Hepatocyte (in vitro differentiated cells): ENCODE measurements around the gene SP110. TPM values are rescaled to one million over a fixed set of nuclear protein-coding genes. Genes with fewer than 3 reads are reported as not detected.

ENCODE experiments used
- DNase-seq: peaks from one replicate; pipeline ENCODE4 v3.0.0-alpha.2; 2016; ENCODE audit warnings: low spot score
- H2AFZ ChIP-seq: fragments of 200-600 bp; sonication (generic); 2 replicates; pipeline ENCODE4 v1.6.0; 2016; ENCODE audit warnings: antibody characterized with exemption, mild to moderate bottlenecking
- H3K27ac ChIP-seq: fragments of 200-600 bp; sonication (generic); 2 replicates; pipeline ENCODE4 v1.5.1; 2016; ENCODE audit warnings: mild to moderate bottlenecking
- H3K27me3 ChIP-seq: fragments of 200-600 bp; sonication (generic); 2 replicates; pipeline ENCODE4 v1.6.1; 2016
- H3K36me3 ChIP-seq: fragments of 200-600 bp; sonication (generic); replicated peaks from 2 replicates; pipeline ENCODE4 v1.5.1; 2016; ENCODE audit warnings: low read depth; ENCODE audit not compliant: insufficient read depth
- H3K4me1 ChIP-seq: fragments of 200-600 bp; sonication (generic); 2 replicates; pipeline ENCODE4 v1.5.1; 2016; ENCODE audit warnings: mild to moderate bottlenecking, moderate library complexity; ENCODE audit not compliant: insufficient read depth
- H3K4me2 ChIP-seq: fragments of 200-600 bp; sonication (generic); 2 replicates; pipeline ENCODE4 v1.6.0; 2016
- H3K4me3 ChIP-seq: fragments of 200-600 bp; sonication (generic); 2 replicates; pipeline ENCODE4 v1.5.1; 2016; ENCODE audit warnings: mild to moderate bottlenecking
- H3K79me2 ChIP-seq: fragments of 200-600 bp; sonication (generic); 2 replicates; pipeline ENCODE4 v1.6.0; 2017; ENCODE audit warnings: mild to moderate bottlenecking
- H3K9me2 ChIP-seq: fragments of 200-600 bp; sonication (generic); replicated peaks from 2 replicates; pipeline ENCODE4 v1.6.0; 2017; ENCODE audit warnings: mild to moderate bottlenecking; ENCODE audit not compliant: insufficient read depth
- H3K9me3 ChIP-seq: fragments of 200-600 bp; sonication (generic); 2 replicates; pipeline ENCODE4 v1.5.1; 2016; ENCODE audit warnings: low read depth, mild to moderate bottlenecking
- H4K20me1 ChIP-seq: fragments of 200-600 bp; sonication (generic); 2 replicates; pipeline ENCODE4 v1.6.0; 2016; ENCODE audit warnings: mild to moderate bottlenecking; ENCODE audit not compliant: insufficient read depth, poor library complexity, severe bottlenecking
- EZH2 ChIP-seq: fragments of 200-600 bp; sonication (generic); IDR thresholded peaks from 2 replicates; pipeline ENCODE4 v1.6.1; 2016; ENCODE audit warnings: antibody characterized with exemption, mild to moderate bottlenecking, borderline replicate concordance
- EZH2phosphoT487 ChIP-seq: fragments of 200-600 bp; sonication (generic); IDR thresholded peaks from one replicate; pipeline ENCODE4 v1.6.1; 2018; ENCODE audit warnings: antibody characterized with exemption, mild to moderate bottlenecking, low read depth, moderate library complexity; ENCODE audit not compliant: unreplicated experiment, severe bottlenecking
- WGBS: methylation state at CpG from one replicate; pipeline ENCODE4 v1.1.6; 2016; ENCODE audit warnings: low lambda C conversion rate; ENCODE audit errors: missing lambda C conversion rate; 5-methylcytosine and 5-hydroxymethylcytosine counted together
- polyA plus RNA-seq: library from polyadenylated mRNA; unstranded; fragments of >200 nt; fragmentation: Nextera tagmentation; extraction: Ambion mirVana; gene quantifications from 2 replicates; pipeline ENCODE4 v1.2.1, GENCODE V29; 2016
- total RNA-seq: library from RNA; depleted of rRNA; stranded (reverse); fragments of >200 nt; gene quantifications from 2 replicates; pipeline ENCODE4 v1.2.3, GENCODE V29; 2014
- TF ChIP-seq, protein P1 (sequence below): fragments of 200-600 bp; sonication (generic); IDR thresholded peaks from 2 replicates; pipeline ENCODE4 v1.5.1; 2016; ENCODE audit warnings: antibody characterized with exemption, mild to moderate bottlenecking; ENCODE audit not compliant: poor library complexity

Gene SP110
- total and polyA plus RNA-seq, 2 experiments from 2014 or later = 10.9 to 15.9 TPM

DNA sequence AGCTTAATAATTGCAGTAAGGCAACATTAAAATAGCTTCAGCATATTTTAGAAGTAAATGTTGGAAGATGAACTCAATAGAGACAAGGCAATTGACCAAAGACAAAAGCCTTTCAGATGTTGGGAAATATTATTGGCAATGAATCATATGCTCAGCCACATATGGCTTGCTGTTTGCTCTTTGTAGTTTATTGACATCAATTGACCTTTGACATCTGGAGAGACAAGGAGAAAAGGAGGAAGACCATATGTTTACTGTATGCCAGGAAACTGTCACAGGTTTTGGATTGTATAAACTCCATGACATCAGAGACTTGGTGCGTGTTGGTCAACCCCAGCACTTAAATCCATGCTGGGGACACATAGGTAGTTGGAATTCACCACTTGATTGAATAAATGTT lies 90.4 kb downstream of the SP110 start:
- no peaks in the 10 kb centered on the region for H3K27me3 ChIP-seq
- H3K4me1 ChIP-seq = no peaks in the 10 kb centered on the region
- no peak overlapping the region for H3K27ac ChIP-seq
- H4K20me1 ChIP-seq = no peaks in the 10 kb centered on the region
- H3K79me2 ChIP-seq = no peaks in the 10 kb centered on the region
- 82% methylated on average over 1 of the region's 1 CpG for WGBS
- H3K36me3 ChIP-seq = no peaks in the 10 kb centered on the region
- no peak overlapping the region for H3K4me3 ChIP-seq
- TF ChIP-seq, protein P1, sequence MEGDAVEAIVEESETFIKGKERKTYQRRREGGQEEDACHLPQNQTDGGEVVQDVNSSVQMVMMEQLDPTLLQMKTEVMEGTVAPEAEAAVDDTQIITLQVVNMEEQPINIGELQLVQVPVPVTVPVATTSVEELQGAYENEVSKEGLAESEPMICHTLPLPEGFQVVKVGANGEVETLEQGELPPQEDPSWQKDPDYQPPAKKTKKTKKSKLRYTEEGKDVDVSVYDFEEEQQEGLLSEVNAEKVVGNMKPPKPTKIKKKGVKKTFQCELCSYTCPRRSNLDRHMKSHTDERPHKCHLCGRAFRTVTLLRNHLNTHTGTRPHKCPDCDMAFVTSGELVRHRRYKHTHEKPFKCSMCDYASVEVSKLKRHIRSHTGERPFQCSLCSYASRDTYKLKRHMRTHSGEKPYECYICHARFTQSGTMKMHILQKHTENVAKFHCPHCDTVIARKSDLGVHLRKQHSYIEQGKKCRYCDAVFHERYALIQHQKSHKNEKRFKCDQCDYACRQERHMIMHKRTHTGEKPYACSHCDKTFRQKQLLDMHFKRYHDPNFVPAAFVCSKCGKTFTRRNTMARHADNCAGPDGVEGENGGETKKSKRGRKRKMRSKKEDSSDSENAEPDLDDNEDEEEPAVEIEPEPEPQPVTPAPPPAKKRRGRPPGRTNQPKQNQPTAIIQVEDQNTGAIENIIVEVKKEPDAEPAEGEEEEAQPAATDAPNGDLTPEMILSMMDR = no peak
- TF ChIP-seq EZH2phosphoT487 (no peak), EZH2 (no peak)
- H2AFZ ChIP-seq = no peak overlapping the region
- no peaks in the 10 kb centered on the region for H3K9me2 ChIP-seq
- DNase-seq = no peak
- H3K4me2 ChIP-seq = no peak overlapping the region
- H3K9me3 ChIP-seq = no peaks in the 10 kb centered on the region

DNA sequence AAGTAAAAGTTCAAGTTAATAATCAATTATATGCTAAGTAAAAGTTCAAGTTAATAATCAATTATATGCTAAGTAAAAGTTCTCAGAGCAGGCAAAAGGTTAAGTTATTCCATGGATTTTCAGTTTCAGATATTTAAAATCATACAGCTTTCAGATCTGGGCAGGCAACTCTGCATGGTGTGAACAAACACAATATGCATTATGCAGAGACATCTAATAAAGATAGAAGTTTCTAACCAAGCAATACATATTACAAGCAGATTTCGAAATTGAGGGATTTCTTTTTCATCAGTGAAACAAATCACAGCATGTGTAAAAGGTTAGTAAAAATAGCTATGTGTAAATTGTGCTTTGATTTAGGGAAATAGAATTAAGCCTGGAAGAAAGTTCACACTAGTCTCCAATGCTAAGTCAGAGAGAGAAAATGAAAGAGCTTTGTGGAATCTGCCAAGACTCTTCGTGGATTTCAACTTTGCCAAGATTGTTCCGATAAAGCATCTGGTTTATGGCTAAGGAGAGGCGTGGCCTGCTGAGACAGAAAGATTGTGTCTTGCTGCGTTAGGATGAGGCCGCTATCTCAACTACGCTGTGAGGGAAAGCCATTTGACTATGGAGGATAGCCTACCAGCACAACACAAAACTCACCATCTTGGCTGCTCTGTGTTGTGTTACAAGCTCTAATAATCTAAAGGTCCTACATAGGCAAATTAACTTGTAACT lies 91.0 kb downstream of the SP110 start:
- no peak for DNase-seq
- Histone ChIP-seq H3K4me2 (no peak overlapping the region), H3K4me1 (no peaks in the 10 kb centered on the region), H3K4me3 (no peak overlapping the region), H3K9me3 (no peaks in the 10 kb centered on the region), H4K20me1 (no peaks in the 10 kb centered on the region), H3K27ac (no peak overlapping the region), H3K9me2 (no peaks in the 10 kb centered on the region), H3K27me3 (no peaks in the 10 kb centered on the region), H3K79me2 (no peaks in the 10 kb centered on the region), H2AFZ (no peak overlapping the region), H3K36me3 (no peaks in the 10 kb centered on the region)
- TF ChIP-seq EZH2 (no peak), EZH2phosphoT487 (no peak)
- TF ChIP-seq, protein P1 = no peak
- WGBS = 72% methylated on average over 7 of the region's 7 CpGs

DNA sequence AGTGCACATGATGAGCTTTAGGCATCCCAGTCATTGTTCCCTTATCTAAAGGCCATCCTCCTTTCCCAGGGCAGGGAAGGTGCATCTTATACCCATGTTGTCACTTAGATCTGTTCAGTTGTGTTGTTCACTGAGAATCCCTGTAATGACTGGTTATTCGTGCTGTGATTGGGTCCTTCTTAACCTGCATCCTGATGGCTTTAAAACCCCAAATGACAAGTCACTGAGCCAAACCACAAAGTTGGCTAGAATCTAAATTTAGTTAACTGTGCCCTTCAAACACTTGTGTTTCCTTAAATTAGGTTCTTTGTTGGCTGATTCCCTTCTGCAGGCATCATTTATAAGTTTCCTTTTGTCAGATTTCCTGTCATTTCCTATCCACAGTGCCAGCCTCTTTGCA lies 92.6 kb downstream of the SP110 start:
- Histone ChIP-seq H3K4me2 (no peak overlapping the region), H3K27me3 (no peaks in the 10 kb centered on the region), H3K36me3 (no peaks in the 10 kb centered on the region), H2AFZ (no peak overlapping the region), H3K9me3 (no peaks in the 10 kb centered on the region), H4K20me1 (no peaks in the 10 kb centered on the region), H3K4me1 (no peaks in the 10 kb centered on the region), H3K4me3 (no peak overlapping the region), H3K79me2 (no peaks in the 10 kb centered on the region), H3K27ac (no peak overlapping the region), H3K9me2 (no peaks in the 10 kb centered on the region)
- TF ChIP-seq EZH2 (no peak), EZH2phosphoT487 (no peak)
- TF ChIP-seq, protein P1 = no peak
- no peak for DNase-seq
- WGBS = 80% methylated on average over 1 of the region's 1 CpG
